ENCODE data around the gene EGFL8.
A peak's percentile ranks its signal among the peaks of the same experiment; 100 is the strongest.

EGFL8 gene

GRCh38 chr6:32168350-32168749 is 4.0 kb downstream of the EGFL8 start:
- DNase-seq (ENCODE audit: low read depth), result no peak

DNA sequence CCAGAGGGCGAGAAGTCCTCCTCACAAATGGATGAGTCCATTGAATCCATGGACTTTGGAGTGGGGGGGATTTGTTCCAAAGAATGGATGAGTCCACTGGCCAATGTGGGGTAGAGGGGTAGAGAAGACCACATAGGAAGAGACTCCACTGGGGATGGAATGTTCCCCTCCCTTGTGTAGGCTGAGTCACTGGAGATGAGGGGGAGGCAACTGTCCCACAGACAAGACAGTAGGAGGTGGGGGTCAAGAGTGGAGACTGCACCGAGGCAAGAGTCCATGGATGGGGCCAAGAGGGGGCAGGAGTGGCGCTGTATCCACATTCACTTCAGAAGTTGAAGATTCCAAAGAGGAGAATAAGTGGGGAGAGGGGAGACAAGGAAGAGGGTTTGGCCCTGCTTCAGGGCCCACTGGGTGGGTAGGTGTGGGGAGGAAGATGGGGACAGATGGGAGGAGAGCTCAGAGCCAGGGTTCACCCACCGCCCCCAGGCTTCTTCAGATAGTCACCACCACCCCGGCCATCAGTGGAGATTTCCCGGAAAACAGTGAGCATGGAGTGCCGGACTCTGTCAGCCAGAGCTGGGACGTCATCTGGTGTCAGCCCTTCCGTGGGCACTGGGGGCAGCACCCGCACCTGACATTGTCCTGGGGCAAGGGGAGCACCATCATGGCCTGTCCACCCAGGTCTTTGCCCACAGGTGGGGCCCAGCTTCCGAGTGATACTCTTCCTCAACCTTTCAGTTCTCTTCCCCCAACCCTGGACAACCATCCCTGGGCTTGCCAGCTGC is 4.6 kb downstream of the EGFL8 start:
- no peak for DNase-seq (ENCODE audit: low read depth)

DNA sequence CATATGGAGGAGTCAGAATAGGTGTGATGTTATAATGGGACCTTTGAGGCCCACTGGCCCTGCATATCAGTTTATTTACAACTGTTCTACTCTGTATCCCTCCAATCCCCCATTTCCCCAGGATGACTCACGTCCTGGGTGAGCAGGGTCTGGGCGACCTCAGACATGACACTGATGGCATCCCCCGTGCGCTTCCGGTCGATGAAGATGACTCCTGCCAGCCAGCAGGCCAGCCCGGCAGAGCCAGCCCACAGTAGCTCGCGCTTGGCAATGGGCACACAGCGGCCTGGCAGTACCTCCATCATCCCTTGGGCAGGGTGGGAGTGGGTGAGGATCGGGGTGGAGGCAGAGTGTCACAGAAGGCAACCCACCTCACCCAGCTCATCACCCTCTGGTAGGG is 5.9 kb downstream of the EGFL8 start:
- DNase-seq (ENCODE audit: low read depth), result no peak

DNA sequence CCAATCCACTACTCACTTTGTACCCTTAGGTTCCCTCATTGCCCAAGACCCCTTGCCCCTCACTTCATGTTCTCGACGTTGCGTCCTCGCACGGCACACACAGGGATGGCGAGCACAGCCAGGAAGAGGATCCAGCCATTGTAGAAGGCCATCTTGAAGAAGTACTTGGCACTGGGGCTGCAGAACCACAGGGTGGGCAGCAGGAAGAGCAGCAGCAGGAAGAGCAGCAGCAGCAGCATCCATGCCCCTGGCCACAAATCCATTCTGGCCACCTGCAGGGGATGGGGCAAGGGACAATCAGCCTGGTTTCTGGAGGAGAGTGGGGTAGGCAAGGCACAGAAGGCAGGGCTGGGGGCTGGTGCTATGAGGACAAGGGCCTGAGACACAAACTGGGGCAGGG is 6.8 kb downstream of the EGFL8 start:
- DNase-seq (ENCODE audit: low read depth), result no peak

DNA sequence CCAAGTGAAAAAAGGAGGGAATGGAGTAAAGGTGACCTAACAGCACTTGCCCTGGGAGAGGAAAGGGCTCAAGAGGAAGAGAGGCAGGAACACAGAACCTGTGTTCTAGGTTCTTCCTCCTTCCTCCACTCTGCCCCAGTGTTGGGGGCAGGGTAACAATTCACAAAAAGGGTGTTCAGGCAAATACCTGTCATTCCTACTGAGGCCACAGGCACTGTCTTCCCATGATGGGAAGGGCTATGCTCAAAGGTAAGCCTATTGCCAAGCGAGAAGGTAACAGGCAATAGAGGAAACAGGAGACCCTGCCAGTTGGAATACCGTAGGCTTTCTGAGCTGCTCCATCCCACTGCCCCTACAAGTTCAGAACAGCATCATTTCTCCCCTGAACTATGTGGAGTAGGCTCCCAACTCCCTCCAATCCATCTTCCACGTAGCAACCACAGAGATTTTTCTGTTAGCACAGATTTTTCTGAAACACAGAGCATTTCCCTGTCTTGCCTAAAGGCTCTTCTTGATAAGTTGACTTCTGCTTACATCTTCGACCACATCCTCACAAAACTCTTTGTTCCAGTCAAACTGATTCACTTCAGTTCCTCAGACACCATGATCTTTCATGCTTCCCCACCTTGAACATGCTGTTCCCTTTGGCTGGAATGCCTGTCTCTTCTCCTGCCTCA is 8.8 kb downstream of the EGFL8 start:
- DNase-seq (ENCODE audit: low read depth), result no peak

DNA sequence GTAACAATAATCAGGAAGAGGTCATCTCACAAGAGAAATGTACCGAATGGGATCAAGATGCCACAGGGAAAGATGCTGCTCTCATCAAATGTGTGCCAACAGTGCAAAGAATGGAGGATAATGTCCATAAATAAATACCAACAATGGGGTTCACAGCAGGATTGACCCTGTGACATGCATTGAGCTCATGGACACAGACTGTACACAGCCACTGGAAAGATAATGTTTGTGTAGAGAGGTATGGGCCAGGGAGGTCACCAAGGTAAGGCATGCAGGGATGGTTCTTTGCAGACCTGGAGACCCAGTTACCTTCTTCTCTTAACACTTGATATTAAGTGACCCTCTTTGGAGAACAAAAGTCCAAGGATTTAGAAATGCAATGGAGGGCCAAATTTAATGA is 10.0 kb downstream of the EGFL8 start:
- DNase-seq (ENCODE audit: low read depth), result no peak

GRCh38 chr6:32175322-32175710 is 10.9 kb downstream of the EGFL8 start:
- DNase-seq (ENCODE audit: low read depth), result no peak

GRCh38 chr6:32175711-32176475 is 11.5 kb downstream of the EGFL8 start, which contains the start of gene AGPAT1:
Gene AGPAT1, minus strand, starts transcription at chr6:32176084. Its CDS starts 4,588 bp downstream, at chr6:32171496.
- peak; percentile 75 for DNase-seq (ENCODE audit: low read depth)

DNA sequence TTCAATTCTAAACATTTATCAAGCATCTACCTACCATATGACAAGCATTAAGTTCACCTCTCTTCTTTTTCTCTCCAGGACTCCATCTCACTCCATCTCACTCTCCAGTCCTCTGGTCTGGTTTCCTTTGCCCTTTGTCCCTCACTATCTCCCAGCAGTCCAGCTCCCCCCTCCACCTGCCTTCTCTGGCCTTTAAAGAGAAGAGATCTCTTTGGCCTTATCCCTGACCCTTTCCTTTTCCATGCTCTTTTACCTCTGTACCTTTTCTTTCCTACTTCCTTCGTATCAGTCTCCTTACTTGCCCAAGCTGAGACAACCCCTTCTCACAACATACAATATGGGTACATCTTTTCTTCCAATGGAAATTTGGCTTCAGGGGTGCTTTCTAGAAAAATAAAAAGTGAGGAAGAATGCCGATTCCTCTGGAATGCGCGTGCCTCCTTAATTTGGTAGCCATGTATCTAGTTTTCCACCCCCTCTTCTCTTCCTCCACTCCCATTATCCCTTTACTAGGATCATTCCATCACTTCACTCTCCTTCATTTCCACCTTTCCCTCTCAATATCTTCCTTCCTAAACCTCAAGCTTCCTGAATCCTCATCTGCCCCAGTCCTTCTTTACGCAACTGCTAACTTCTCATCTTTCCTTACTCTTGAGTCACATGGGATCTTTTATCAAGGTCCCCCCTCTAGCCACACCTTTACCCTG is 12.2 kb downstream of the EGFL8 start:
- DNase-seq (ENCODE audit: low read depth), result no peak

GRCh38 chr6:32177183-32177787 is 12.9 kb downstream of the EGFL8 start:
- no peak for DNase-seq (ENCODE audit: low read depth)

DNA sequence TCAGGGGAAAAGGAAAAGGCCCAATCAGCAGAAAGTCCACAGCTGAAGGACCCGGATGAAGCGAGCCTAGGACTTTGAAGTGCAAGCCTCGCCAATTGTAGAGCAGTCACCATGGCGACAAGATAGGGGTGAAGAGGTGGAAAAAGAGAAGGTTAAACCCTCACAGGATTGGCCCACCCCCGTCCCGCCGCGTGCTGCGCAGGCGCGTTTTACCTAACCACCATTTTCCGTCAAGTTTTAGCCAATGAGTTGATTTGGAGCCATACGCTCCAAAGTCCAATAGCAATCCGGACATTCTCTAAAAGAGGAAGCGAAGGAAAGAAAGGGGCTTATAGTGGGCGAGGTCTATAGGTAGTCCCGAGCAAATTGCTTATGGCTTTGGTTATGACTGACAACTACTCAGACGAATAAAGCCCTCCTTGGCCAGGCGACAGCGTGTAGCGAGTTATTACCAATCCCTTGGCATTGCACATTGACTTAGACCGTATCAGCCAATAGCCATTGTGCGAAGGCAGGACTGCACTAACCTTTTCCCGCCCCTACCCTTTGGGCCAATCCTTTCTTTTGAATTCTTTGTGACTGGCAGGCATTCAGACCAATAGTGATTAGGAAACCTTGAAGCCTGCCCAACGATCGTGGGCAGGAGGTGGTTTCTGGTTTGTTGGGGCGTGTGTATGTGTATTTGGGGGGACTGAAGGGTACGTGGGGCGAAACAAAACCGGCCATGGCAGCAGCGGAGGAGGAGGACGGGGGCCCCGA is 13.6 kb downstream of the EGFL8 start, which contains the start of gene RNF5:
TSS of gene RNF5 (plus strand) at position 618 of the 759 bp plus-strand sequence. CDS start at position 725, 107 bp downstream.
- DNase-seq (ENCODE audit: low read depth), result peak; percentile 98

- DNase-seq (ENCODE audit: low read depth), result no peak
Observed at GRCh38 chr6:32178547-32179440, 14.4 kb downstream of the EGFL8 start.

- no peak for DNase-seq (ENCODE audit: low read depth)
Observed at GRCh38 chr6:32179766-32180405, 15.5 kb downstream of the EGFL8 start.

- DNase-seq (ENCODE audit: low read depth), result no peak
Observed at GRCh38 chr6:32181148-32181702, 16.8 kb downstream of the EGFL8 start.

- DNase-seq (ENCODE audit: low read depth), result no peak
Observed at GRCh38 chr6:32181915-32182529, 17.6 kb downstream of the EGFL8 start.

GRCh38 chr6:32182555-32182981 is 18.2 kb downstream of the EGFL8 start:
- no peak for DNase-seq (ENCODE audit: low read depth)

DNA sequence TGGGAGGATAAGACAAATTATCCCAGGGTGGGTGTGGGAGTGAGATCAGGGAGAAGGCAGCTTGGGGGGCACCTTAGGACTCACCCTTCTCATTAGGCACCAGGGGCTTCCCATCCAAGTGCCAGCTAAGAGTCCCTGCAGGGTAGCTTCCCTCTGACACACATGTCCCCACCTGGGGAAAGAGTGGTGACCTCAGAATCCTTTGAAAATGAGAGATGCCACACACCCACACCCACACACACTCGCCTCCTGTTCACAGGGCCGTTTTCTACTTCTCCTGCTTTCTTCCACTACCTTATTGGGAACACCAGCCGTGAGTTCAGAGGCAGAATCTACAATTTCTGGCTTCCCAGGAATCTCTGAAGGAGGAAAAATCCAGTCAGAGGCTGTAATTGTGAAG is 18.6 kb downstream of the EGFL8 start:
- DNase-seq (ENCODE audit: low read depth), result no peak

GRCh38 chr6:32183483-32184083 is 19.2 kb downstream of the EGFL8 start:
- DNase-seq (ENCODE audit: low read depth), result no peak

Measured in CMK (cell line).